ENCODE data around the gene KCNAB1.

Gene KCNAB1

GRCh38 chr3:156332304-156332703, 211.9 kb downstream of the KCNAB1 start:
- no peak for DNase-seq

- DNase-seq: no peak
Measured at GRCh38 chr3:156334841-156335545, 214.6 kb downstream of the KCNAB1 start.

- DNase-seq: no peak
Measured at GRCh38 chr3:156339491-156339890, 219.1 kb downstream of the KCNAB1 start.

GRCh38 chr3:156341332-156341731, 221.0 kb downstream of the KCNAB1 start:
- no peak for DNase-seq

- DNase-seq: no peak
Measured at GRCh38 chr3:156341831-156342416, 221.5 kb downstream of the KCNAB1 start.

- no peak for DNase-seq
Measured at GRCh38 chr3:156344215-156344614, 223.8 kb downstream of the KCNAB1 start.

GRCh38 chr3:156349111-156349510, 228.7 kb downstream of the KCNAB1 start:
- DNase-seq: no peak

GRCh38 chr3:156349978-156350377, 229.6 kb downstream of the KCNAB1 start:
- DNase-seq: no peak

GRCh38 chr3:156350781-156351180, 230.4 kb downstream of the KCNAB1 start:
- no peak for DNase-seq

GRCh38 chr3:156351783-156352182, 231.4 kb downstream of the KCNAB1 start:
- no peak for DNase-seq

- DNase-seq: no peak
Measured at GRCh38 chr3:156352728-156353127, 232.3 kb downstream of the KCNAB1 start.

- DNase-seq: no peak
Measured at GRCh38 chr3:156353563-156353962, 233.2 kb downstream of the KCNAB1 start.

- DNase-seq: no peak
Measured at GRCh38 chr3:156356537-156357363, 236.4 kb downstream of the KCNAB1 start.

GRCh38 chr3:156358232-156358631, 237.9 kb downstream of the KCNAB1 start:
- DNase-seq: no peak

GRCh38 chr3:156359368-156359767, 239.0 kb downstream of the KCNAB1 start:
- no peak for DNase-seq

- DNase-seq: no peak
Measured at GRCh38 chr3:156360083-156360482, 239.7 kb downstream of the KCNAB1 start.

- no peak for DNase-seq
Measured at GRCh38 chr3:156360963-156361362, 240.6 kb downstream of the KCNAB1 start.

GRCh38 chr3:156366559-156366958, 246.2 kb downstream of the KCNAB1 start:
- DNase-seq: no peak

- DNase-seq: no peak
Measured at GRCh38 chr3:156368189-156368588, 247.8 kb downstream of the KCNAB1 start.

- no peak for DNase-seq
Measured at GRCh38 chr3:156371701-156372100, 251.3 kb downstream of the KCNAB1 start.

- no peak for DNase-seq
Measured at GRCh38 chr3:156373095-156373494, 252.7 kb downstream of the KCNAB1 start.

GRCh38 chr3:156373654-156374053, 253.3 kb downstream of the KCNAB1 start:
- no peak for DNase-seq

- no peak for DNase-seq
Measured at GRCh38 chr3:156376199-156376598, 255.8 kb downstream of the KCNAB1 start.

GRCh38 chr3:156377266-156377665, 256.9 kb downstream of the KCNAB1 start:
- DNase-seq: no peak
